ENCODE measurements around the gene TP53AIP1.

Gene TP53AIP1

DNA sequence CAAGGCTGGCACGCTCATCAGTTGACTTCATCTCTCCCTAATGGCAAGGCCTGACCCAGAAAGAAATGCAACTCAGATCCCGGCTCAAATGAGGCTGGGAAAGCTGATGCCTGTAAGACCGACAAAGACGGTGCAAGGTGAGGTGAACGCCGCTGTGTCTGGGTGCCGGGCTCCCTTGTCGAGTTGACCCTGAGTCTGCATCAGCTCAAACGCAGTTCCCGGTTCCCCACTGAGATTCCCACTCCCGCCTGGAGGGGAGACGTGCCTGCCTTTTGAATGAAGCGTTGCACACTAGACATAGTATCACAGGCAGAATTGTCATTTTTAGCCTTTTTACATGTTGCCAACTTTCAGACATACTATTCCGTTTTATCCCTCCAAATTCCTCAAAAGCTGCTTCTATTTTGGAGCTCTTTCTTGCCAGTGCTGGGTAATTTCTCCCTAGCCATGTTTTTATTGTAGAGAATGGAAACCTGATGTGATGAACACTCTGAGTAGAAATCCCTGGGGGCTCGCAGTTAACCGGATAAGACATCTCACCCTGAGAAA is 831 bp upstream of the TP53AIP1 start:
- no peak for DNase-seq (ENCODE audit: low spot score)

DNA sequence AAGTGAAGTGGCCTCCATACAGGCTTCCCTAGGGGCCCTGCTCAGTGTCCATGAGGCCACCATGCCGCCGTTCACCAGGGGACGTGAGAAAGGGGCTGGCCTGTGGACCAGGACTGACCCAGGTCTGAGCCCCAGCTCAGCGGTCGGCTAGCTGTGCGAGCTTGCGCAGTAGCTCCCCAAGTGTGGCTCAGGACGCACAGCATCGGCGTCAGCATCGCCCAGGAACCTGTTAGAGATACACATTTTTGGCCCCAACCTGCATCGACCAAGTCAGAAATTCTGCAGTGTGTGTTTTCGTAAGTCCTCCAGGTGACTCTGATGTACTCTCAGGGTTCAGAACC is 429 bp downstream of the TP53AIP1 start:
- DNase-seq (ENCODE audit: low spot score), result no peak

- no peak for DNase-seq (ENCODE audit: low spot score)
Measured at GRCh38 chr11:128941573-128942271, 949 bp downstream of the TP53AIP1 start.

DNA sequence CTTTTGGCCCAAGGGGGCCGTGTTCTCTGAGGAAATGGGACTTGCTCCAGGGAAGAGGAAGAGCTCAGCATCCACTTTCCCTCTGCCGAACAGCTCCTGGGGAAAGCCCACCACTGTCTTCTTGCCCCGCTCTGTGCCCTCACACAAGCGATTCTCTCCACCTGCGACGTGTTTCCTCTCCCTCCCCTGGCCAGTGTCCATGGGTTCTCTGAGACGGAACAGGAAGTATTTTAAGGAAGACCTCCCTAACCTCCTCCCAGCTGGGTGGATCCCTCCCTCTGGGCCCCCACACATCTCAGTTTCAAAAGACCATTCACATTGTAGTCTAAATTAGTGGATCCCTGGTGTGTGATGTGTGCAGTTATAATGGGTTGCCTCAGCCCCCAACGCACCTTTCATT is 1.6 kb downstream of the TP53AIP1 start:
- no peak for DNase-seq (ENCODE audit: low spot score)

DNA sequence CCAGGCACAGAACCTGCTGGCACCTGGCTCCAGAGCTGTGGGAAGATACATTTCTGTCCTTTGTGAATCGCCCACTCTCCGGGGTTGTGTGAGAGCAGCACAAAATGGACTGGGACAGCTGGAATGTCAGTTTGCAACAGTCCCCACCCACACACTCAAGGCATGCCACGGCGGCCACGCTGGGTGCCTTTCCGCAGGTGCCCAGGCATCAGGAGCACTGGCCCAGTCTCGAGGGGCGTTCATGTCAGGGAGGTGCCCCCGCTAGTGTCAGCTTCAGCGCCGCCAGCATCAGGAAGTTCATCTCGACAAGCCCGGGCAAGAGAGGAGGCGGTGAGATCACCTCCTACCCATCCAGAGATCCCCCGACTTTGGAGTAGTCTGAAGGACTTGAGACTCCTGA is 2.1 kb downstream of the TP53AIP1 start:
- DNase-seq (ENCODE audit: low spot score), result no peak

- no peak for DNase-seq (ENCODE audit: low spot score)
Measured at GRCh38 chr11:128940156-128940555, 2.5 kb downstream of the TP53AIP1 start.

- DNase-seq (ENCODE audit: low spot score), result no peak
Measured at GRCh38 chr11:128939591-128939990, 3.1 kb downstream of the TP53AIP1 start.

DNA sequence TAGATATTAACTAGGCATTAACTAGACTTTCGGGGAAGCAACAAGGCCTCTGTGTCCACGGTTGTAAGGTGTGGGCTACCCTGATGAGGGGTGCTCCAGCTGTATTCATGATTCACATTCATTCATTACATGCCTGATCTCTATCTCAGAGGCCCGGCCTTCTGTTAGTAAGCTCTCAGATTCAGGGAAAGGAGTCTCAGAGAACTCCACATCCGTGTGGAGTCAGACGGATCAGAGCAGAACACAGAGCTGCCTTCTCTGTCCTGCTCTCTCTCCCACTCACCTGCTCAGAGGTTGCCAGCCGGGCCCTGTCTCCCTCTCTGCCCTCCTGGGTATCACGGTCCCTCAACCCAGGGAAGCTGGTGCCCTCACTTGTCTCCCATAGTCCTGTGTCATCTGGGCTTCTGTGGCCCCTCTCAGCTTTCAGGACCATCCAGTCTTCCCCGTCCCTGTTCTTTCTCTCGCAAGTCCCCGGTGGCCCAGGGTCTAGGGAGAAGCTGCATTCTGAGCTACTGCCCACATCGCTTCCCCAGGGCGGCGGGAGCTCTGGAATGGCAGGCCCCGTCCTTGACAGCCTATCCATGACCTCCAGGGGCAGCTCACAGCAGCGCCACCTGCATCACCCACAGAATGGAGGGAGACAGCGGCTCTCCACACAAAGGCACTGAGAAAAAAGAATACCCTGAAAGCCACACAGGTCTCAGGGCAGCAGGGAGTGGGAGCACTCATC is 4.3 kb downstream of the TP53AIP1 start:
- no peak for DNase-seq (ENCODE audit: low spot score)

GRCh38 chr11:128937480-128937879 is 5.2 kb downstream of the TP53AIP1 start:
- DNase-seq (ENCODE audit: low spot score), result no peak

DNA sequence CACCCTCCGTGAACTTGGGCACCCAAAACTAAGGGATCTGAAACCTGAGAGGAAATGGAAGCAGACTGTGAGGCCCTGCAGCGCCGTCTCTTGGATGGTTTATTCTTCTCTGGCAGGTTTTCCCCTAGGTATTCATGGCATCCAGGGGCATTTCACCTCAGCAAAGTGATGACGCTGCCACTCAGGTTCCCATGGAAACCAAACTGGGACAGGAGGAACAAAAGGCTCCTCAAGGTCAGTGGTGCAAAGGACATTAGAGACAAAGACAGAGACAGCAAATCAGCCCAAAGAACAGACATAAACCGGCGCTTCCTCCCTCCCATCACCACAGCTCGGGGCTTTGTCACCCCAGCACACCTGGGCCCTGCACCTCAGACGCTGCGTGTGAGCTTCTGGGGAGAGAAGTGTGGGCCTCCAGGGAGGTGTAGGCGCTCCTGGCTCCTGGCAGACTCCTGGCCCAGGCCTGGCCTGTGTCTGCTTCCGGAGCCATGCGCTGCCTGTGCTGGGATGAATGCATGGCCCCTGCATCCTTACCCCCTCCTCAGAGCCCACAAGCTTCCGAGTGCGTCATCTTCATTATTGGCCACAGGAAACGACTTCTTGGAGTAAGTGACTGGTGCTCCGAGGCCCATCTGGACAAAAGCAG is 5.9 kb downstream of the TP53AIP1 start:
- DNase-seq (ENCODE audit: low spot score), result no peak

DNA sequence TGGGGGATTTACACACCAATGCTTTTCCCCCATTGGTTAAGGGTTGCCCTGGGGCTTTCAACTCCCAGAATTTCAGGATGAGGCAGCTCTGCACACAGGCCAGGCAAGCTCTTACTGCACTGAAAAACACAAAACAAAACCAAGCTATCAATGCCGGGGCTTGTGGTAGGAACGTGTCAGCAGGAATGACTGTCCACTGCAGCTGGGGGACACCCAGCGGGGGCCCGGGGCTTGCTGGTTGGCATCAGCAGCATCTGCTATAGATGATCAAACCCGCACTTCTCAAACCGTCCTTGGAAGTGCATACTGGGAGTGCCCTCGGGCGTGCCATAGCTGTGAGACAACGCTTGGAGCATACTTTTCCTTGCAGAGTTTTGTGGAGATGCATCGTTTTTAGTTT is 7.7 kb downstream of the TP53AIP1 start:
- no peak for DNase-seq (ENCODE audit: low spot score)

DNA sequence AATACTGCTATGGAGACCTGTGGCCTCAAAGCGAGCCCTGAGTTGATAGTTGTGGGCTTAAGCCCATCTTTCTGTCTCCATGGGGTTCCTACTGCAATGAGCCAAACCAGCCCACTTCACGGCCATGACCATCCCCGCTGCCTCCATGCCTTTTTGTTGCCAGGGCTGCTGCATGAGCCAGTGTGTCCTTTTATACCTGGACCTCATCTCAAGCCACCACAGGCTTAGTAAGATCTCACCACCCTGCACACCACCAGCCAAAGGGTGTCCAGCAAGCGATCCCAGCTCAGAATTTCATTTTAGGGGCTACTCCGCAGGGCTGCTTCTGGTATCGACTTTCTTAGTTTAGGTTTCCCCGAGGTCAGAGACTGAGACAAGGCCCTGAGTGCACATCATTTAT is 8.3 kb downstream of the TP53AIP1 start:
- no peak for DNase-seq (ENCODE audit: low spot score)

DNA sequence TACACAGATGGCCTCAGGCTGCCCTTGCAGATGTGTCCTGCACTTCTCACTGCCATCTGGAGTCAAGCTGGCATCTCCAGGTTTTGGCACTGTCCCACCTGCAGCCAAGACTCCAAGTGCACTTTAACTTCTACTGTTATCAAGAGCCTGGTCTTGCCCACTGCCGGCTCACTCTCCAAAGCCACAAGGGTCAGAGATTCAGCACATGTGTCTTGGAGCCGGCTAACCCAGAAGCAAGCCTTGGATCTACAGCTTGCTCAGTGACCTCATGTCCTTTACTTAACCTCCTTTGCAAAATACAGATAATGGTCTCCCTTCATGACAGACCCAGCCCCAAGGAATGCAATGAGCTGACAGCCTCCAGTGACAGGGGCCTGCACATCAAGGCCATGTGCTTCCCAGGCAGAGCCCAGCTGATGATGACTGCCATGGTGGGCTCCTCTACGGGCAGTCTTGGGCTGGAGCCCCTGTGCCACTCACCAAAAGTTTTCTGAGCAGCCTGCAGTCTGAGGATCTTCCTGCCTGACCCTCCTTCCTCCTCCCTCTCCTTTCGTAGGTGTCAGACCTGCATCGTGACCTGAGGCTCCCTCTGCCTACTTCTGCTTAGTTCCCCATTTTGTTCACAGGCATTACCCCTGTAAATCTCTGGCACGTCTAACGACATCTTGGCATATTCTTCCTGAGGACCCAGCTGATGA is 9.0 kb downstream of the TP53AIP1 start:
- no peak for DNase-seq (ENCODE audit: low spot score)

DNA sequence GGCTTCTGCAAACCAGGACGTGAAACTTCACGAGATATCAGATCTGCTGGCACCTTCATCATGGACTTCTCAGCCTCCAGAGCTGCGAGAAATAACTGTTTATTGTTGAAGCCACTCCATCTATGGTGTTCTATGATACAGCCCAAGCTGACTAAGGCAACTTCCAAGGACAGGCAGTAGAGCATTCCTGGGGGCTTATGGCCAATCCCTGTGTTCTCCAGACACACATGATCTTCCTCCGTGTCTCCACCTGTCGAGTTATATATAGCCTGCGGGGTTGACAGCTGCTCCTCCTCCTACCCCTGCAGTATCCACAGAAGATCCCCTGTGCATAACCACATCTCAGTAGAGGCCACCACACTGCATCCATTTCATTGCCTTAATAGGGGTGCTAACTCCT is 11.0 kb downstream of the TP53AIP1 start:
- no peak for DNase-seq (ENCODE audit: low spot score)

- no peak for DNase-seq (ENCODE audit: low spot score)
Measured at GRCh38 chr11:128931066-128931465, 11.6 kb downstream of the TP53AIP1 start.

GRCh38 chr11:128929991-128930390 is 12.7 kb downstream of the TP53AIP1 start:
- DNase-seq (ENCODE audit: low spot score), result no peak

- DNase-seq (ENCODE audit: low spot score), result no peak
Measured at GRCh38 chr11:128929468-128929867, 13.2 kb downstream of the TP53AIP1 start.

GRCh38 chr11:128928400-128928799 is 14.3 kb downstream of the TP53AIP1 start:
- DNase-seq (ENCODE audit: low spot score), result no peak

- DNase-seq (ENCODE audit: low spot score), result no peak
Measured at GRCh38 chr11:128927683-128928336, 14.9 kb downstream of the TP53AIP1 start.

DNA sequence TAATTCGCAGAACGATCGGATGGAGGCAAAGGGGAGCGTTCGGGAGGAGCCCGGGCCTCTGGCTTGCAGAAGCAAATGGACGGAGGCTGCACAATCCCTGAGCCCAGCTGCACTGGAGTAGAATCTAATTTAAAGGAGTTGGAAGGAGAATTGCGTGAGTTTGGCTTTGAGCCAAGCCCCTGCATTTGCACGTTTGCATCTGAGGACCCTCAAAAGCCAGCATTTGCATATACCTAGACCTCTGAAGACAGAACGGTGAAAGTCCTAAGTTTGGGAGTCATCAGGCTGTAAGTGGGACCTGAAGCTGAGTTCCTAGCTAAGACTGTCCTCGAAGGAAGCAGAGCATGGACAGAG is 15.6 kb downstream of the TP53AIP1 start:
- DNase-seq (ENCODE audit: low spot score), result no peak

DNA sequence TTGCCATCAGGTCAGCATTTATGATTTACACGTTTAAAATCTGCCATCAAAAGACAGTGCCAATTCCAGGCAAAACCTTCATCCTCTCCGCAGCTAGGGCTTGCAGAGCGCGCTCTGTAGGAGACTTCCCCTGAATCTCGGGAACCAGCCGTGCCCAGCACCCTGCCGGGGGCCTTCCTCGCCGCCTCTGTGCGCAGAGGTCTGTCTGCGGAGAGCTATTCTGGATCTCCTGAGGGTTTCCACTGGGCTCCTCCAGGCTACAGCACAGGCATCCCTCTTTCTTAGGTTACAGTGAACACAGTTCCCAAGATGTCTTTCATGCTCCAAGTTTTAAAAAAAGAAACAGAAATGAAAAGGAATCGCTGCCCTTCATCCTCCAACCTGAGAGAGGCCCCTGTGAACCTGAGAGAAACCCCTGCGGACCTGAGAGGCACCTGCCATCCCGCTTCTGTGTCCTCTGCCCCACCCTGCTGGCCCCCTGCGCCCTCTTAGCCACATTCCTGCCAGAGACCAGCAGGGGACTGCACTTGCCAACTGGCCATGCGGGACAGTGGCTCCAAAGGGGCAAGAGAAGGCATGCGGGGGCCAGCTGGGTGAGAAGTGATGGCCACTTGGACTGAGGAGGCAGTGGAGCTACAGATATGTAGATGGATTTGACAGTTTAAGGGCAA is 16.1 kb downstream of the TP53AIP1 start:
- DNase-seq (ENCODE audit: low spot score), result no peak

GRCh38 chr11:128926000-128926399 is 16.7 kb downstream of the TP53AIP1 start:
- no peak for DNase-seq (ENCODE audit: low spot score)

Measured in RKO (cell line).